ENCODE data around the gene CAVIN1.
"Not testable (repeated sequence)": the region's sequence is repeated elsewhere in the genome, so short reads cannot be mapped to it uniquely, and the experiment has no call there.

CAVIN1 gene

GRCh38 chr17:42405963-42406495 is 17.0 kb downstream of the CAVIN1 start:
- peak overlapping the region; percentile 98 to 100 for H3K27ac ChIP-seq
- TF ChIP-seq, protein P1, sequence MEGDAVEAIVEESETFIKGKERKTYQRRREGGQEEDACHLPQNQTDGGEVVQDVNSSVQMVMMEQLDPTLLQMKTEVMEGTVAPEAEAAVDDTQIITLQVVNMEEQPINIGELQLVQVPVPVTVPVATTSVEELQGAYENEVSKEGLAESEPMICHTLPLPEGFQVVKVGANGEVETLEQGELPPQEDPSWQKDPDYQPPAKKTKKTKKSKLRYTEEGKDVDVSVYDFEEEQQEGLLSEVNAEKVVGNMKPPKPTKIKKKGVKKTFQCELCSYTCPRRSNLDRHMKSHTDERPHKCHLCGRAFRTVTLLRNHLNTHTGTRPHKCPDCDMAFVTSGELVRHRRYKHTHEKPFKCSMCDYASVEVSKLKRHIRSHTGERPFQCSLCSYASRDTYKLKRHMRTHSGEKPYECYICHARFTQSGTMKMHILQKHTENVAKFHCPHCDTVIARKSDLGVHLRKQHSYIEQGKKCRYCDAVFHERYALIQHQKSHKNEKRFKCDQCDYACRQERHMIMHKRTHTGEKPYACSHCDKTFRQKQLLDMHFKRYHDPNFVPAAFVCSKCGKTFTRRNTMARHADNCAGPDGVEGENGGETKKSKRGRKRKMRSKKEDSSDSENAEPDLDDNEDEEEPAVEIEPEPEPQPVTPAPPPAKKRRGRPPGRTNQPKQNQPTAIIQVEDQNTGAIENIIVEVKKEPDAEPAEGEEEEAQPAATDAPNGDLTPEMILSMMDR (IDR thresholded peaks at IDR 0.05): peak; percentile 82 to 90
- intact Hi-C loops (cut with DNase I; ENCODE audit: low total_unique reads): loop anchor here (2.0 to 5.0 kb wide), 2 partner anchors 83 to 111 kb away; no protein-coding TSS in a partner anchor
- no peaks in the 10 kb centered on the region for H3K9me3 ChIP-seq
- DNase-seq: peak; percentile 89 to 91
- H3K4me3 ChIP-seq: no peak overlapping the region
- peaks cover 17 to 35% (median 31%) of the 10 kb centered on the region in 3 donors for H3K36me3 ChIP-seq
- no peaks in the 10 kb centered on the region for H3K27me3 ChIP-seq
- H3K4me1 ChIP-seq: peaks cover 12 to 93% (median 76%) of the 10 kb centered on the region in 4 donors

DNA sequence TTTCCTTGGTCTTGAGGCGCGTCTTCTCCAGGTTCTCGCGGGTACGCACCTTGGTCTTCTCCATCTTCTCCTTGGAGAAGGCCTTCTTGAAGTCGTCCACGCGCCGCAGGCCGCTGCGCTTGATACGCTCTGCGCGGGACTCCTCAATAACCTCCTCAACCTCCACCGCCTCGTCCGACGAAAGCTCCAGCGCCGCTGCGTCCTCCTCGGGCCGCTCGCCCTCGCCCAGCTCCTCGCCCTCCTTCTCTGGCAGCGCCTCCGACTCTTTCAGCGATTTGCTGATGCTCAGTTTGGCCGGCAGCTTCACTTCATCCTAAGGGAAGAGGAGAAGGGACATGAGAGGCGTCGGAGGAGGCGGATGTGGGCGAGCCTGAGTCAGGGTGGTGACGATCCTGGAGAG is 18.0 kb downstream of the CAVIN1 start:
- Histone ChIP-seq H3K4me3 (no peak overlapping the region), H3K4me1 (peaks cover 10 to 83% (median 69%) of the 10 kb centered on the region in 4 donors), H3K9me3 (no peaks in the 10 kb centered on the region), H3K36me3 (peaks cover 17 to 35% (median 31%) of the 10 kb centered on the region in 3 donors), H3K27me3 (no peaks in the 10 kb centered on the region), H3K27ac (peak overlapping the region; percentile 98 to 100)
- TF ChIP-seq, protein P1 (IDR thresholded peaks at IDR 0.05): no peak
- intact Hi-C loops (cut with DNase I; ENCODE audit: low total_unique reads): loop anchor here (2.0 to 5.0 kb wide), 2 partner anchors 82 to 112 kb away; no protein-coding TSS in a partner anchor
- no peak for DNase-seq

DNA sequence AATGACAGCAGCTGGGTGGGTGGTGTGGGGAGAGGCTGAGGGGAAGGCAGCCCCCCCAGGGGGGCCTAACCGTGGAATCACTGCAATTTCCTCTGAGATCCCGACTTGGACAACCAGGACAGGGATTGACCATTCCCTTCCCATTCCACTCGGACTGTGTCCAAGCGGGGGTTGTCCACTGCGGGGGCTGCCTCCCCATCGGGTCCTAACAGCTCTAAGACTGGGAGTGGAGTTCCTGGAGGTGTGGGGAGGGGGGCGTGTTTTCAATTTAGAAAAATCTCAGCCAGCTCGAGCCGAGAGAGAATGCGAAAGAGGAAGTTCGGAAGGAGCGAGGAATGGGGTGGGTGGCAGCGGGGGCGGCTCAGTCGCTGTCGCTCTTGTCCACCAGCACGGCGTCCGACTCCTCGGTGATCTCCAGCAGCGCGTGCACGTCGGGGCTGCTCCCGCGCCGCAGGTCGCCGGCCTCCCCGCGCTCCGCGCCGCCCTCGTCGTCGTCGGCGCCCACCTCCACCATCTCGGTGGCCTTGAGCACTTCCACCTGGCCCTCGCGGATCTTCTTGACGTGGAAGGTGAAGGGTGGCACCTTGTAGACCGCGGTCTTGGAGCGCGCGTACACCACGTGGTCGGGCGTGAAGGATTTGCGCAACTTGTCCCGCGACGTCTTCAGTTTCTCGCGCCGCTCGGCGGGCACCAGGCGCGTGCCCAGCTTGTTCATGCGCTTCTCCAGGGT is 18.6 kb downstream of the CAVIN1 start:
- TF ChIP-seq, protein P1 (IDR thresholded peaks at IDR 0.05): no peak
- Histone ChIP-seq H3K27me3 (no peaks in the 10 kb centered on the region), H3K4me1 (peaks cover 5 to 78% (median 63%) of the 10 kb centered on the region in 4 donors), H3K9me3 (no peaks in the 10 kb centered on the region), H3K27ac (peak overlapping the region; percentile 31 to 100), H3K36me3 (peaks cover 17 to 35% (median 31%) of the 10 kb centered on the region in 3 donors), H3K4me3 (no peak overlapping the region)
- DNase-seq: no peak
- intact Hi-C loops (cut with DNase I; ENCODE audit: low total_unique reads): loop anchor here (2.0 to 5.0 kb wide), 2 partner anchors 82 to 113 kb away; no protein-coding TSS in a partner anchor

DNA sequence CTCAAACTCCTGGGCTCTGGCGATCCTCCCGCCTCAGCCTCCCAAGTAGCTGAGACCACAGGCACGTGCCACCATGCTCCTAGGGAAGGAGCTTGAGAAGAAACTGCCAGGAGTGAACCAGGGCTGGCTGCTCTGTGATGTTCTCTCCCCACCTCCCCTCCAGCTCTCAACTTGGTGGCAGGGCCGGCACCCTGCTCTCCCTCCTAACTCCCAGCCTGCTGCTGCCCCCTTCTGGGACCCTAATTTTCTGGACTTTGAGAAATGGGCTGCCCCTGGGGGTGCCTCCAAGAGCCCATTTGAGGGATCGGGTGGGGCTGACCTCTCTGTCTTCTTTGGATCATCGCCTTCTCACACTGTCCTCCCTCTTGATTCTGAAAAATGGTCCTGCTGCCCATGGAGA is 19.9 kb downstream of the CAVIN1 start:
- H3K27ac ChIP-seq: peak overlapping the region; percentile 31 to 100
- no peaks in the 10 kb centered on the region for H3K9me3 ChIP-seq
- TF ChIP-seq, protein P1 (IDR thresholded peaks at IDR 0.05): peak in 1 of 2 experiments; percentile 12
- intact Hi-C loops (cut with DNase I; ENCODE audit: low total_unique reads): no loop called here
- no peaks in the 10 kb centered on the region for H3K27me3 ChIP-seq
- no peak for DNase-seq
- peaks cover 5 to 76% (median 55%) of the 10 kb centered on the region in 4 donors for H3K4me1 ChIP-seq
- no peak overlapping the region for H3K4me3 ChIP-seq
- H3K36me3 ChIP-seq: peaks cover 17 to 35% (median 31%) of the 10 kb centered on the region in 3 donors

DNA sequence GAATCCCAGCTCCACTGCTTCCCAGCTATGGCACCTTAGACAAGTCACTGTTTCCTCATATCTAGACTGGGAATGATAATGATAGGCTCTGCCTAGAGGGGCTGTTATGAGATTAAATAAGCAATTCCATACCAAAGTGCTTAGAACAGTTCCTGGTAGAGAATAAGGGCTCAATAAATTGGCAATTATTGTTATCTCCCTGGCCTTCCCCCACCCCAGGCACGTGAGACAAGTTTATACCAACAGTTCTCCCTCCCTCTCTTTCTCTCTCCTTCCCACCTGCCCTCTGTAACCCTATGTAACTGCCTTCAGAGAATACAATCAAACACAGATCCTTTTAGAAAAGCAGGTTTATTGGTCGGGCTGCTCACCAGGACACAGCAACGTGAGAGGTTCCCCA is 20.9 kb downstream of the CAVIN1 start:
- intact Hi-C loops (cut with DNase I; ENCODE audit: low total_unique reads): no loop called here
- H3K27ac ChIP-seq: peak overlapping the region; percentile 31 to 100
- no peak for DNase-seq
- peaks cover 17 to 35% (median 31%) of the 10 kb centered on the region in 3 donors for H3K36me3 ChIP-seq
- no peaks in the 10 kb centered on the region for H3K9me3 ChIP-seq
- peaks cover 5 to 69% (median 45%) of the 10 kb centered on the region in 4 donors for H3K4me1 ChIP-seq
- H3K27me3 ChIP-seq: no peaks in the 10 kb centered on the region
- no peak overlapping the region for H3K4me3 ChIP-seq
- TF ChIP-seq, protein P1 (IDR thresholded peaks at IDR 0.05): no peak

DNA sequence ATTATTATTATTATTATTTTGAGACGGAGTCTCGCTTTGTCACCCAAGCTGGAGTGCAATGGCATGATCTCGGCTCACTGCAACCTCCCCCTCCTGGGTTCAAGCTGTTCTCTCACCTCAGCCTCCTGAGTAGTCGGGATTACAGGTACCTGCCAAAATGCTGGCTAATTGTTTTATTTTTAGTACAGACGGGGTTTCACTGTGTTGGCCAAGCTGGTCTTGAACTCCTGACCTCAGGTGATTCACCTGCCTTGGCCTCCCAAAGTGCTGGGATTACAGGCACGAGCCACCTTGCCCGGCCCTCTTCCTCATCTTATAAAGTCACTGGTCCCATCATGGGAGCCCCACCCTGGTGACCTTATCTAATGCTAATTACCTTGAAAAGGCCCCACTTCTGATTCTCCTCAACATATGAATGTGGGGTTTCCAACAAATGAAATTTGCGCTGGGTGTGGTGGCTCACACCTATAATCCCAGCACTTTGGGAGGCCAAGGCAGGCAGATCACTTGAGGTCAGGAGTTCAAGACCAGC is 22.1 kb downstream of the CAVIN1 start:
- DNase-seq; H3K4me3 ChIP-seq; H3K9me3 ChIP-seq; H3K27me3 ChIP-seq; intact Hi-C loops (cut with DNase I; ENCODE audit: low total_unique reads): not testable (repeated sequence)
- Histone ChIP-seq H3K27ac (peak overlapping the region; percentile 22 to 100), H3K36me3 (peaks cover 17 to 35% (median 31%) of the 10 kb centered on the region in 3 donors), H3K4me1 (peaks cover 0 to 57% (median 33%) of the 10 kb centered on the region in 4 donors)
